CD8-positive, alpha-beta memory T cell (primary cell): ENCODE measurements around the gene HAGHL. TPM values are rescaled to one million over a fixed set of nuclear protein-coding genes. Genes with fewer than 3 reads are reported as not detected.

Experiments
- CTCF ChIA-PET: fragments of 350-600 bp; sonication (Branson Sonifier 250); formaldehyde crosslinking; loops from one replicate; lab custom pipeline; 2021; ENCODE audit warnings: antibody characterized with exemption; lab: Charles Lee
- POLR2A ChIA-PET: fragments of 350-600 bp; sonication (Branson Sonifier 250); formaldehyde crosslinking; loops from one replicate; lab custom pipeline; 2021; ENCODE audit warnings: antibody characterized with exemption; lab: Charles Lee
- DNase-seq, 5 donors: peaks; one replicate each; pipeline versions ENCODE4 v3.0.0 to v3.0.0-alpha.2; 2020 to 2022; ENCODE audit warnings: mixed read lengths in 1 of 5
- H3K27ac ChIP-seq: one replicate; pipeline ENCODE4 v1.7.0; 2013; ENCODE audit warnings: low read depth, mild to moderate bottlenecking, low read length, moderate library complexity
- H3K27me3 ChIP-seq: 2 replicates; pipeline ENCODE4 v1.7.0; 2013; ENCODE audit warnings: low read length, mild to moderate bottlenecking; ENCODE audit not compliant: insufficient read depth, poor library complexity, severe bottlenecking
- H3K36me3 ChIP-seq: 2 replicates; pipeline ENCODE4 v1.7.0; 2013; ENCODE audit warnings: mild to moderate bottlenecking, low read length, moderate library complexity; ENCODE audit not compliant: insufficient read depth
- H3K4me1 ChIP-seq: 2 replicates; pipeline ENCODE4 v1.7.0; 2013; ENCODE audit warnings: mild to moderate bottlenecking, low read length, moderate library complexity; ENCODE audit not compliant: insufficient read depth
- H3K4me3 ChIP-seq: 2 replicates; pipeline ENCODE4 v1.7.0; 2013; ENCODE audit warnings: mild to moderate bottlenecking, low read length
- H3K9me3 ChIP-seq: 2 replicates; pipeline ENCODE4 v1.7.0; 2013; ENCODE audit warnings: mild to moderate bottlenecking, low read length
- H3K27ac Mint-ChIP-seq, 8 donors: one replicate each; pipeline ENCODE4 v1.8.0; 2020 to 2021; ENCODE audit warnings: mixed read lengths in 8 of 8, mild to moderate bottlenecking in 6 of 8, inconsistent platforms in 3 of 8, moderate library complexity in 3 of 8
- H3K27me3 Mint-ChIP-seq, 2 donors: one replicate each; pipeline ENCODE4 v1.8.0; 2020 to 2021; ENCODE audit warnings: mixed read lengths in 2 of 2, mild to moderate bottlenecking in 1 of 2, moderate library complexity in 1 of 2
- H3K36me3 Mint-ChIP-seq, 3 donors: one replicate each; pipeline ENCODE4 v1.8.0; 2020 to 2021; ENCODE audit warnings: mixed read lengths in 3 of 3, inconsistent platforms in 1 of 3, mild to moderate bottlenecking in 1 of 3
- H3K4me1 Mint-ChIP-seq, 3 donors: one replicate each; pipeline ENCODE4 v1.8.0; 2020 to 2021; ENCODE audit warnings: mixed read lengths in 3 of 3, inconsistent platforms in 1 of 3, mild to moderate bottlenecking in 1 of 3
- H3K4me3 Mint-ChIP-seq, 7 donors: one replicate each; pipeline ENCODE4 v1.8.0; 2020 to 2021; ENCODE audit warnings: mixed read lengths in 7 of 7, mild to moderate bottlenecking in 6 of 7, moderate library complexity in 4 of 7, inconsistent platforms in 2 of 7
- H3K9me3 Mint-ChIP-seq, 5 donors: one replicate each; pipeline ENCODE4 v1.8.0; 2020 to 2022; ENCODE audit warnings: mixed read lengths in 5 of 5, mild to moderate bottlenecking in 3 of 5, moderate library complexity in 2 of 5, inconsistent platforms in 1 of 5
- polyA plus RNA-seq: library from polyadenylated mRNA; unstranded; fragments of 300-500 nt; fragmentation: Illumina TruSeq; gene quantifications from one replicate; pipeline ENCODE4 v1.2.3, GENCODE V29; 2021
- total RNA-seq, 2 experiments: library from RNA; stranded (reverse); gene quantifications; one replicate each; pipeline ENCODE4 v1.2.3, GENCODE V29; 2021

The HAGHL gene
- total and polyA plus RNA-seq, 3 experiments from 2014 or later: 10.7 to 35.6 (median 31.5) TPM

DNA sequence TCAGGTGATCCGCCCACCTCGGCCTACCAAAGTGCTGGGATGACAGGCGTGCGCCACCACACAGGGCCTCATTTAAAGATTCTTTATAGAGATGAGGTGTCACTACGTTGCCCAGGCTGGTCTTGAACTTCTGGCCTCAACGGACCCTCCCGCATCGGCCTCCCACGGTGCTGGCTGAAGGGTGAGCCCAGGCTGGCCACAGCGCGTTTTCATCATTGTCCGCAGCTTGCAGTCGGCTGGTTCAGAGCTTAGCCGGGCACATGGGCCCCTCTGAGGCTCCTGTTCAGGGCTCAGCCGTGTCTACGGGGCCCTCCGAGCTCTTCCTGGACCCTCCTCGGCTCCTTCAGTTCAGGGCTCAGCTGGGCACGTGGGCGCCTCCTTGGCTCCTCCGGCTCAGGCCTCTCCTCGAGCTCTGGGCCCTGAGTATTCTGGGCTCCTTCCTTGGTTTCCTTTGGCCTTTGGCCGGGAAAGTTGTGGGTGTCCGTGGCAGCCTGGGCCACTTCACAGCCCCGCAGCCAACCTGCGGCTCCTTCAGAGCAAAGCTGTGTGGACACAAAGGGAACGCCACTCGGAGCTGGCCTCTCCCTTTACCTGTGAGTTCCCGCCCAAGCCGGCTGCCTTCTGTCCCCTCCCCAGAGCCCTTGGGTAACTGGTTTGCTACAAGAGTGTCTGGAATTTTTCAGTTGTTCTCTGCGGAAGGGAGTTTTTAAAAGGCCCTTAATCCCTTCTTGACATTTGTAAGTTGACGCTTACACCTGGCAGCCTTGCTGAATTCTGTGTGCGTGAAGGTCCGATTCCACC is 32.4 kb downstream of the HAGHL start:
- ChIA-PET POLR2A (no interaction called here), CTCF (no interaction called here)
- no peaks in the 10 kb centered on the region for H3K27me3 ChIP-seq
- H3K4me3 ChIP-seq: no peak overlapping the region
- peaks cover 0 to 2% (median 0%) of the 10 kb centered on the region in 3 donors for H3K36me3 Mint-ChIP-seq
- no peaks in the 10 kb centered on the region for H3K9me3 ChIP-seq
- peaks cover 0 to 3% (median 0%) of the 10 kb centered on the region in 5 donors for H3K9me3 Mint-ChIP-seq
- H3K4me1 Mint-ChIP-seq: peaks cover 0 to 3% (median 2%) of the 10 kb centered on the region in 3 donors
- no peak overlapping the region for H3K27ac ChIP-seq
- no peaks in the 10 kb centered on the region for H3K4me1 ChIP-seq
- H3K27ac Mint-ChIP-seq: no peak overlapping the region
- no peak overlapping the region for H3K4me3 Mint-ChIP-seq
- no peaks in the 10 kb centered on the region for H3K36me3 ChIP-seq
- peaks cover 4 to 6% of the 10 kb centered on the region in 2 donors for H3K27me3 Mint-ChIP-seq
- no peak for DNase-seq

DNA sequence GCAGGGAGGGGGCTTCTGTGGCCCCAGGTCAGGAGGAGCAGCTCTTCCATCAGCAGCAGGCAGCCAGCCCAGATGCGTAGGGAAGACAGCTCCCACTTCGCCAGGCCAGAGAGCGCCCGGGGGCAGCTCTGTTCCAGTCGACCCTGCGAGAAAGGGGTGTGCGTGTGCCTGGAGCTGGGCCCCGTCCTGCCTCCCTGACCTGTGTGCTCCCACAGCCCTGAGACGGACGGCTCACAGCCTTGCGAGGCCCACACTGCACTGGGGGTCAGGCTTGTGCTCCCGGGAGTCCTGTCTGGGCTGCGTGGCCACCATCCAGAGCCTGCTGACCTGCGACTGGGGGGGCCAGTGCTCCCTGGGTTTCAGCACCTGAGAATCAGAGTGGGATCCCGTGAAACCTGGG is 33.2 kb downstream of the HAGHL start:
- Histone ChIP-seq H3K27ac (no peak overlapping the region), H3K27me3 (no peaks in the 10 kb centered on the region), H3K36me3 (no peaks in the 10 kb centered on the region), H3K4me1 (no peaks in the 10 kb centered on the region), H3K4me3 (no peak overlapping the region), H3K9me3 (no peaks in the 10 kb centered on the region)
- Mint-ChIP-seq H3K27ac (no peak overlapping the region), H3K9me3 (peaks cover 0 to 3% (median 0%) of the 10 kb centered on the region in 5 donors), H3K4me3 (no peak overlapping the region), H3K36me3 (peaks cover 0 to 2% (median 0%) of the 10 kb centered on the region in 3 donors), H3K27me3 (peaks cover 4 to 6% of the 10 kb centered on the region in 2 donors), H3K4me1 (no peaks in the 10 kb centered on the region)
- ChIA-PET POLR2A (interaction anchor here (0.5 kb wide), 1 partner anchor 24 kb away, joined by 3 read pairs; no protein-coding TSS in a partner anchor), CTCF (no interaction called here)
- no peak for DNase-seq

DNA sequence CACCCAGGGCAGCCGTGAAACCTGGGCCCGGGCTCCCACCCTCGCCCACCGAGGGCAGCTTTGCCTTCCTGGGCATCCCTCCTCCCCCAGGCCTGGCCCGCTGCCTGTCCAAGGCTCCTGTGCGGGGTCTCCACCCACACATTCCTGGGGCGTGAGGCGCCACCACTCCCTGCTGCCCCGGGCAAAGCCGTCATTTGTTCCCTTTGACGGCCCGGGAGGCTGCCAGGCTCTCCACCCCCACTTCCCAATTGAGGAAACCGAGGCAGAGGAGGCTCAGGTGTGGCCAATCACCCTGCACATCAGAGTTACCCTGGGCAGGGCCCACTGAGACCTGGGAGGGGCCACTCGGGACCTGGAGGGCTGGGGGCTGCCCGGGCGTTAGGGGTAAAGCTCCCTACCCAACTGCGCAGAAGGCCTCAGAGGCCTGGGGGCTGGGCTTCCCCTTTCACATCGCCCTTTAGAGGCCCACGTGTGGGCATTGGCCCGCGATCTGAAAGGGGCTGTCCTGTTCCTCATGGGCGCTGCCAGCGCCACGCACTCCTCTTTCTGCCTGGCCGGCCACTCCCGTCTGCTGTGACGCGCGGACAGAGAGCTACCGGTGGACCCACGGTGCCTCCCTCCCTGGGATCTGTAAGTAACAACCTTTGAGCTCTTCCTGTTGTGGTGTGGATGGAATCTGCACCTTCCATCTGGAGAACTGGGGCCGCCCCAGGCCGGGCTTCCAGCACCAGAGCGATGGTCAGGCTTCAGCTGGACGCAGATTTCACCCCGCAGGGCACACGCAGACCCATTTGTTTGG is 33.8 kb downstream of the HAGHL start, which contains the start of gene MSLN:
Gene MSLN (plus strand): TSS at position 190 of the 799 bp plus-strand sequence. CDS start 1,947 bp downstream, outside the sequence.
- Histone ChIP-seq H3K9me3 (no peaks in the 10 kb centered on the region), H3K4me1 (no peaks in the 10 kb centered on the region), H3K36me3 (no peaks in the 10 kb centered on the region), H3K27me3 (no peaks in the 10 kb centered on the region), H3K4me3 (no peak within 1 kb of the TSS), H3K27ac (no peak within 1 kb of the TSS)
- Mint-ChIP-seq H3K27me3 (peaks cover 4 to 6% of the 10 kb centered on the region in 2 donors), H3K4me3 (no peak within 1 kb of the TSS), H3K4me1 (no peaks in the 10 kb centered on the region), H3K9me3 (peaks cover 0 to 3% (median 0%) of the 10 kb centered on the region in 5 donors), H3K27ac (no peak within 1 kb of the TSS), H3K36me3 (peaks cover 0 to 2% (median 0%) of the 10 kb centered on the region in 3 donors)
- ChIA-PET CTCF (no interaction called here), POLR2A (interaction anchor here (0.5 kb wide), 1 partner anchor 25 kb away, joined by 3 read pairs; no protein-coding TSS in a partner anchor)
- DNase-seq: no peak

DNA sequence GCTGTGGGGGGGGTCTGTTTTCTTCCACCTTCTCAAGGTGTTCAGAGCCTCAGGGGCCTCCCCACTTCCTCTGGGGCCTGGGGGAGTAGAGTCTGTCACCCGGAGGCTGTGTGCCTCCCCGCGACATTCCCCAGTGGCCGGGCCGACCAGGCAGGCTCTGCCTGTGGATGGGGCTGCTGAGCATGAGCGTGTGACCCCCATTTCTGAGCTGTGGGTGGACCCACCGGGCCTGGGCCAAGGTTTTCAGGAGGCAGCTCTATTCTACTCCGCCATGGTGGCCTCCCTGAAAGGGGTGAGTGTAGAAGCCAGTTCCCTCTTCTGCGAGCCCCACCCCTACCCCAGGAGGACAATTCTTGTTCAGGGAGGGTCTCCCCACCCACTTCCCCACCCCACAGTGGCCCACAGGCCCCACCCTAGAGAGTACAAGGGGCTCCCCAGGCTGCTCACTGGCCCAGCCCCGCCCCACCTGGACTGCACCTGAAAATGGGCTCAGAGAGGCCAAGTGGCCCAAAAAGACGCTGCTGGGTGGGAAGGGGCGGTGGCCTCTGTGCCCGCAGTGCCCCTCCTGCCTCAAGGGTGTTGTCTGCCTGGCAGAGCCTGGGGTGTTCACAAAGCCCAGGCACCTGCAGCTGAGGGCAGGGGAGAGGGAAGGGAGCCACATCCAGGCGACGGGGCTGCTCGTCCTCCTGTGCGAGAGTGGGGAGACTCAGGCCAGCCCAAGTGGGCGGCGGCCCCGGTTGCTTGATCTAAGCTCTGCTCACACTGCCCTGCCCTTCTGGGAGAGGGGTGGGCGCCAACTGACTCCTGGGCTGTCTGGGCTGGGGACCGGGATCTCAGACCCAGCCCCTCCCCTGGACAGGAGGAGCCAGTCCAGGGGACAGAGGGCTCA is 35.0 kb downstream of the HAGHL start:
- Histone ChIP-seq H3K4me1 (no peaks in the 10 kb centered on the region), H3K27ac (no peak overlapping the region), H3K9me3 (no peaks in the 10 kb centered on the region), H3K4me3 (no peak overlapping the region), H3K36me3 (no peaks in the 10 kb centered on the region), H3K27me3 (no peaks in the 10 kb centered on the region)
- Mint-ChIP-seq H3K9me3 (no peaks in the 10 kb centered on the region), H3K4me3 (no peak overlapping the region), H3K4me1 (no peaks in the 10 kb centered on the region), H3K27ac (no peak overlapping the region), H3K27me3 (peaks cover 3 to 6% of the 10 kb centered on the region in 2 donors), H3K36me3 (peaks cover 0 to 2% (median 0%) of the 10 kb centered on the region in 3 donors)
- DNase-seq: no peak
- ChIA-PET CTCF (no interaction called here), POLR2A (no interaction called here)

DNA sequence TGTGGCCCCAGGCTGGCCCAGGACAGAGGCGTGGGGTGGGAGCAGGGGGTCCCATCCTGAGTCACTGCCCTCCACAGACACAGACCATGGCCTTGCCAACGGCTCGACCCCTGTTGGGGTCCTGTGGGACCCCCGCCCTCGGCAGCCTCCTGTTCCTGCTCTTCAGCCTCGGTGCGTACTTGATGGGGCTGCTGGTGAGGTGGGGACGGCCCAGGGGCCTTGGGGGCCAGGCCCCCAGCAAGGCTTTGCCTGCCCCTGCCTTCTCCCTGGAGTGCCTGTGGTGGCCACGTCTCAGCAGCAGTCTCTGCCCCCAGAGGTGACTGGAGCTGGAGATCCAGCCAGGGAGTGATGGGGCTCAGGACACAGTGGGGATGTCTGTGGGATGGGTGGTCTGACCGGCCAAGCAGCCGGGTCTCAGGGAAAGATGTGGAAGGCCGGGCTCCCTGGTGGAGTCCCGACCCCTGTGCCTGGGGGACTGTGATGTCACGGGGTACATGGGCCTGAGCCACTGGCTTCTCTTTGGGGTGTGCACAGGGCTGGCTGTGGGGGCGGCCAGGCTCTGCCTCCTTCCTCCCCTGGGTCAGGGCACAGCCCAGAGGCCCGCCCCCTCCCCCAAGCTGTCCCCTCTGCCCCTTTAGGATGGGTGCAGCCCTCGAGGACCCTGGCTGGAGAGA is 35.8 kb downstream of the HAGHL start:
- CTCF ChIA-PET: no interaction called here
- Mint-ChIP-seq H3K27me3 (peaks cover 2 to 3% of the 10 kb centered on the region in 2 donors), H3K4me1 (no peaks in the 10 kb centered on the region), H3K36me3 (no peaks in the 10 kb centered on the region), H3K4me3 (no peak overlapping the region), H3K27ac (no peak overlapping the region), H3K9me3 (no peaks in the 10 kb centered on the region)
- Histone ChIP-seq H3K4me1 (no peaks in the 10 kb centered on the region), H3K9me3 (no peaks in the 10 kb centered on the region), H3K27ac (no peak overlapping the region), H3K4me3 (no peak overlapping the region), H3K36me3 (no peaks in the 10 kb centered on the region), H3K27me3 (no peaks in the 10 kb centered on the region)
- POLR2A ChIA-PET: no interaction called here
- no peak for DNase-seq

DNA sequence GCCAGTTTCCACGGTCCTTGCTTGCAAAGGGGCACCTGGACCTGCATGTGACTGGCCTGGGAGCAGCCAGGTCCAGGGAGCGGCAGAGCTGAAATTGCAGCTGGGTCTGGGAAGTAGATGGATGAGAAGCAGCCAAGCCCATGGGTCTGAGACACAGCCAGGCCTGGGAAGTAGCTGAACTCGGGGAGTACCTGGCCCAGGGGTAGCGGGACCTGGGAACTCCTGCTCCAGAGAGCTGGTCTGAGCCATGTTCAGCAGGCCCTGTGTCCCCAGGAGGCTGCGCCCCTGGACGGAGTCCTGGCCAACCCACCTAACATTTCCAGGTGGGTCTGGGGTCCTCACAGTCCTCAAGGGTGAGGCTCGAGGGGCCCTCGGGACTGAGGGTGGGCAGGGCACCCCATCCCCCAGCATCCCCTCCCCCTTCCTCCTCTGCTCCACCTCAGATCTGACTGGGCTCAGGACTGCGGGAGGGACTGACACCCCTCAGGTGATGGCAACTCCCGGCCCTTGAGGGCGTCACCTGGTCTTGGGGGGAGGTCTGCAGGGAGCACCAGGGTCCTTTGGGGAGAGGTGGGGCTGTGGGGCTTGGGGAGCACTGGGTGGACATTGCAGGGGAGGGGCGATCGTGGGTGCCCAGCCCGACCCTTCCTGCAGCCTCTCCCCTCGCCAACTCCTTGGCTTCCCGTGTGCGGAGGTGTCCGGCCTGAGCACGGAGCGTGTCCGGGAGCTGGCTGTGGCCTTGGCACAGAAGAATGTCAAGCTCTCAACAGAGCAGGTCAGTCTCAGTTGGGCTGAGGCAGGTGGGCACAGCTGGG is 36.7 kb downstream of the HAGHL start:
- Mint-ChIP-seq H3K27ac (peak overlapping the region in 1 of 8 donors; percentile 75), H3K4me1 (no peaks in the 10 kb centered on the region), H3K4me3 (no peak overlapping the region), H3K36me3 (no peaks in the 10 kb centered on the region), H3K27me3 (no peaks in the 10 kb centered on the region), H3K9me3 (no peaks in the 10 kb centered on the region)
- CTCF ChIA-PET: interaction anchor here (0.5 kb wide), 1 partner anchor 10 kb away, joined by 4 read pairs; no protein-coding TSS in a partner anchor
- Histone ChIP-seq H3K27me3 (no peaks in the 10 kb centered on the region), H3K27ac (no peak overlapping the region), H3K9me3 (no peaks in the 10 kb centered on the region), H3K4me3 (no peak overlapping the region), H3K36me3 (no peaks in the 10 kb centered on the region), H3K4me1 (no peaks in the 10 kb centered on the region)
- POLR2A ChIA-PET: no interaction called here
- DNase-seq: no peak
